Tibial nerve (tissue), 4 donors: ENCODE results near the gene REV1.

ENCODE experiments used
- CTCF ChIP-seq, 5 experiments: fragments of 200-600 bp in 3 of 5; fragments of 450-650 bp in 2 of 5; sonication (generic) in 3 of 5; IDR thresholded peaks; one replicate each; pipeline ENCODE4 v1.5.1; 2016 to 2019; ENCODE audit warnings: antibody characterized with exemption in 5 of 5, mild to moderate bottlenecking in 3 of 5, moderate library complexity in 2 of 5
- EP300 ChIP-seq, 2 donors: sonication (generic); formaldehyde crosslinking; IDR thresholded peaks; one replicate each; pipeline ENCODE4 v1.6.1; 2017; ENCODE audit warnings: antibody characterized with exemption in 2 of 2, mild to moderate bottlenecking in 1 of 2
- POLR2A ChIP-seq, 2 donors: fragments of 450-650 bp; IDR thresholded peaks; one replicate each; pipeline ENCODE4 v1.6.1; 2017; ENCODE audit warnings: antibody characterized with exemption in 2 of 2, mild to moderate bottlenecking in 2 of 2, moderate library complexity in 2 of 2

- TF ChIP-seq CTCF (IDR thresholded peaks at IDR 0.05) (no peak), POLR2A (IDR thresholded peaks at IDR 0.05) (no peak), EP300 (IDR thresholded peaks at IDR 0.05) (no peak)
These were observed 18.4 kb upstream of the REV1 start for GRCh38 chr2:99507937-99508818.
